HCT116 (cell line): ENCODE results near the gene SLC12A3. TPM values are rescaled to one million over a fixed set of nuclear protein-coding genes. Genes with fewer than 3 reads are reported as not detected.

Experiments used
- ATAC-seq: fragments of 200-7000 bp; cut with Tn5 transposase; 2 replicates; pipeline ENCODE4 v1.9.1; 2020; ENCODE audit warnings: mild to moderate bottlenecking, moderate library complexity
- BruUV-seq: library from RNA; stranded (reverse); fragments of 400-500 nt; replicated peaks from 2 replicates; lab custom pipeline; 2021; lab: Mats Ljungman, UMichigan
- CTCF ChIA-PET: fragments of 300-600 bp; sonication (Branson Sonifier 250); formaldehyde crosslinking; loops from one replicate; lab custom pipeline; 2021; ENCODE audit warnings: antibody characterized with exemption; lab: Charles Lee
- POLR2A ChIA-PET: fragments of 300-600, 350-600 bp; sonication (Branson Sonifier 250); formaldehyde crosslinking; loops from one replicate; lab custom pipeline; 2021; ENCODE audit warnings: antibody characterized with exemption; lab: Charles Lee
- RAD21 ChIA-PET, 2 experiments: fragments of 300-600 bp; sonication (Branson Sonifier 250); formaldehyde crosslinking; loops; one replicate each; lab custom pipeline; 2023; ENCODE audit warnings: low total read pairs in 2 of 2; ENCODE audit not compliant: uncharacterized antibody in 2 of 2, unreplicated experiment in 2 of 2, low non-redundant PET in 1 of 2; lab: Charles Lee
- DNase-seq: peaks from one replicate; pipeline ENCODE4 v3.0.0-alpha.2; 2010; ENCODE audit warnings: low read depth, low spot score
- H2AFZ ChIP-seq: fragments of 200-600 bp; shearing (Covaris generic), sonication (generic); 2 replicates; pipeline ENCODE4 v1.6.1; 2017; ENCODE audit warnings: low read depth, mixed run types, mixed read lengths, antibody characterized with exemption, low read length; ENCODE audit not compliant: poor library complexity, severe bottlenecking
- H3K27ac ChIP-seq: 2 replicates; pipeline ENCODE4 v1.5.1; 2012; ENCODE audit warnings: low read depth, low read length
- H3K27me3 ChIP-seq: fragments of 200-600 bp; sonication (generic); 2 replicates; pipeline ENCODE4 v1.6.1; 2016; ENCODE audit warnings: mixed run types, low read length, mixed read lengths; ENCODE audit not compliant: insufficient read depth
- H3K36me3 ChIP-seq, 2 experiments: fragments of 200-500 bp in 1 of 2; fragments of 200-600 bp in 1 of 2; sonication (Bioruptor generic) in 1 of 2; sonication (generic) in 1 of 2; 2 replicates each; pipeline versions ENCODE4 v1.5.1 to v1.6.1; 2014 to 2016; ENCODE audit warnings: low read length in 2 of 2, inconsistent platforms in 1 of 2, mixed read lengths in 1 of 2, mixed run types in 1 of 2; ENCODE audit not compliant: insufficient read depth in 2 of 2, control insufficient read depth in 1 of 2
- H3K4me1 ChIP-seq, 2 experiments: fragments of 200-600 bp in 1 of 2; sonication (generic) in 1 of 2; 2 replicates each; pipeline versions ENCODE4 v1.5.1 to v1.6.1; 2012 to 2017; ENCODE audit warnings: low read length in 2 of 2, inconsistent platforms in 1 of 2, mild to moderate bottlenecking in 1 of 2, mixed read lengths in 1 of 2, mixed run types in 1 of 2, moderate library complexity in 1 of 2; ENCODE audit not compliant: insufficient read depth in 2 of 2, control insufficient read depth in 1 of 2
- H3K4me2 ChIP-seq: fragments of 200-600 bp; sonication (generic); 2 replicates; pipeline ENCODE4 v1.6.1; 2017; ENCODE audit warnings: mixed run types, low read length, mixed read lengths
- H3K4me3 ChIP-seq, 2 experiments: fragments of 200-600 bp in 1 of 2; sonication (generic) in 1 of 2; replicated peaks in 1 of 2; 2 replicates each; pipeline ENCODE4 v1.5.1; 2011 to 2016; ENCODE audit warnings: low read length in 2 of 2, control low read depth in 1 of 2, low read depth in 1 of 2, mild to moderate bottlenecking in 1 of 2, mixed read lengths in 1 of 2, mixed run types in 1 of 2
- H3K79me2 ChIP-seq: fragments of 200-600 bp; sonication (generic); 2 replicates; pipeline ENCODE4 v1.6.1; 2017; ENCODE audit warnings: mild to moderate bottlenecking, mixed run types, low read length, moderate library complexity, mixed read lengths; ENCODE audit not compliant: insufficient read depth
- H3K9ac ChIP-seq: fragments of 200-600 bp; sonication (generic); 2 replicates; pipeline ENCODE4 v1.6.1; 2016; ENCODE audit warnings: low read length, mixed read lengths
- H3K9me2 ChIP-seq: fragments of 200-600 bp; sonication (generic), shearing (Covaris generic); 2 replicates; pipeline ENCODE4 v1.6.1; 2017; ENCODE audit warnings: mixed run types, mild to moderate bottlenecking, moderate library complexity; ENCODE audit not compliant: insufficient read depth
- H3K9me3 ChIP-seq, 2 experiments: fragments of 200-500 bp in 1 of 2; fragments of 200-600 bp in 1 of 2; sonication (Bioruptor generic) in 1 of 2; sonication (generic) in 1 of 2; 2 replicates each; pipeline ENCODE4 v1.6.1; 2014 to 2017; ENCODE audit warnings: low read length in 2 of 2, mixed read lengths in 2 of 2, inconsistent platforms in 1 of 2, low read depth in 1 of 2, mild to moderate bottlenecking in 1 of 2, mixed run types in 1 of 2, moderate library complexity in 1 of 2; ENCODE audit not compliant: control insufficient read depth in 1 of 2, insufficient read depth in 1 of 2
- H4K20me1 ChIP-seq: fragments of 200-600 bp; sonication (generic), shearing (Covaris generic); 2 replicates; pipeline ENCODE4 v1.6.1; 2017; ENCODE audit warnings: mixed run types, mild to moderate bottlenecking, moderate library complexity; ENCODE audit not compliant: insufficient read depth
- ELF1 ChIP-seq: IDR thresholded peaks from 2 replicates; pipeline ENCODE4 v1.6.1; 2012; ENCODE audit warnings: low read depth, borderline replicate concordance
- EZH2 ChIP-seq: fragments of 200-600 bp; sonication (generic); IDR thresholded peaks from 2 replicates; pipeline ENCODE4 v1.6.1; 2017; ENCODE audit warnings: antibody characterized with exemption, mixed run types
- EZH2phosphoT487 ChIP-seq: fragments of 200-600 bp; IDR thresholded peaks from 2 replicates; pipeline ENCODE4 v1.6.1; 2018; ENCODE audit warnings: antibody characterized with exemption, borderline replicate concordance
- FOSL1 ChIP-seq: IDR thresholded peaks from 2 replicates; pipeline ENCODE4 v1.6.1; 2012; ENCODE audit warnings: low read depth
- JUND ChIP-seq: IDR thresholded peaks from 2 replicates; pipeline ENCODE4 v1.6.1; 2012
- MAX ChIP-seq: IDR thresholded peaks from 2 replicates; pipeline ENCODE4 v1.6.1; 2012
- POLR2A ChIP-seq: IDR thresholded peaks from 2 replicates; pipeline ENCODE4 v1.7.0; 2011; ENCODE audit warnings: borderline replicate concordance; ENCODE audit not compliant: insufficient read depth, insufficient read length; ENCODE audit errors: extremely low read depth
- POLR2AphosphoS5 ChIP-seq: IDR thresholded peaks from 2 replicates; pipeline ENCODE4 v1.6.1; 2011; ENCODE audit warnings: mild to moderate bottlenecking, low read depth, low read length, moderate library complexity
- RAD21 ChIP-seq: IDR thresholded peaks from 2 replicates; pipeline ENCODE4 v1.6.1; 2012; ENCODE audit warnings: low read depth, mild to moderate bottlenecking
- REST ChIP-seq: IDR thresholded peaks from 2 replicates; pipeline ENCODE4 v1.6.1; 2012; ENCODE audit warnings: low read depth
- SIN3A ChIP-seq: IDR thresholded peaks from 2 replicates; pipeline ENCODE4 v1.6.1; 2012; ENCODE audit warnings: low read depth
- SP1 ChIP-seq: IDR thresholded peaks from 2 replicates; pipeline ENCODE4 v1.6.1; 2012; ENCODE audit warnings: low read depth
- SRF ChIP-seq: IDR thresholded peaks from 2 replicates; pipeline ENCODE4 v1.6.1; 2012; ENCODE audit warnings: low read depth
- TCF7L2 ChIP-seq: IDR thresholded peaks from 2 replicates; pipeline ENCODE4 v1.7.0; 2011; ENCODE audit warnings: borderline replicate concordance, inconsistent platforms; ENCODE audit not compliant: insufficient read depth, insufficient read length; ENCODE audit errors: extremely low read depth
- YY1 ChIP-seq: IDR thresholded peaks from 2 replicates; pipeline ENCODE4 v1.6.1; 2011; ENCODE audit warnings: low read length, low read depth, moderate library complexity, mild to moderate bottlenecking; ENCODE audit not compliant: insufficient replicate concordance; ENCODE audit errors: extremely low read depth
- ZBTB33 ChIP-seq: IDR thresholded peaks from 2 replicates; pipeline ENCODE4 v1.6.1; 2011; ENCODE audit warnings: mild to moderate bottlenecking, low read length, moderate library complexity; ENCODE audit not compliant: insufficient replicate concordance; ENCODE audit errors: extremely low read depth
- ZFX ChIP-seq: fragments of 450-650 bp; IDR thresholded peaks from 2 replicates; pipeline ENCODE4 v1.6.1; 2017
- intact Hi-C: fragments of 100-400 bp; cut with micrococcal nuclease; formaldehyde crosslinking; loops from 2 replicates; pipeline ENCODE4 v1.10.0; 2022
- total RNA-seq: library from RNA; stranded (reverse); gene quantifications from one replicate; pipeline ENCODE4 v1.2.1, GENCODE V29; 2021; ENCODE audit not compliant: unreplicated experiment

The SLC12A3 gene
- total RNA-seq, 1 experiment from 2014 or later: not detected

- BruUV-seq: no TSS peak
- ChIA-PET POLR2A (interaction anchor here (1.0 to 2.6 kb wide), 2 partner anchors 13 kb away, joined by 4 to 14 read pairs; partner anchors contain the start of gene HERPUD1), CTCF (no interaction called here), RAD21 (no interaction called here)
- no peak overlapping the region for H3K4me2 ChIP-seq
- no peak overlapping the region for H3K4me3 ChIP-seq
- no peaks in the 10 kb centered on the region for H4K20me1 ChIP-seq
- no peaks in the 10 kb centered on the region for H3K9me2 ChIP-seq
- H3K9ac ChIP-seq: no peak overlapping the region
- DNase-seq (no peak), ATAC-seq (no peak)
- H3K27ac ChIP-seq: no peak overlapping the region
- TF ChIP-seq RAD21 (no peak), SRF (no peak), SIN3A (no peak), ELF1 (no peak), ZFX (no peak), MAX (no peak), REST (no peak), SP1 (no peak), TCF7L2 (no peak), YY1 (no peak), EZH2 (no peak), JUND (no peak), POLR2A (no peak), ZBTB33 (no peak), EZH2phosphoT487 (no peak), POLR2AphosphoS5 (no peak), FOSL1 (no peak)
- no peaks in the 10 kb centered on the region for H3K79me2 ChIP-seq
- 0 out of 2 replicates have a peak, but pooled peaks cover 7% of the 10 kb centered on the region for H3K27me3 ChIP-seq
- H3K9me3 ChIP-seq: no peaks in the 10 kb centered on the region
- no peaks in the 10 kb centered on the region for H3K4me1 ChIP-seq
- no peak overlapping the region for H2AFZ ChIP-seq
- intact Hi-C loops: no loop called here
- no peaks in the 10 kb centered on the region for H3K36me3 ChIP-seq
These were observed 53.5 kb downstream of the SLC12A3 start for GRCh38 chr16:56918467-56919012.
